HEK293 (cell line): ENCODE data around the gene LRP1.

ENCODE experiments used
- CTCF ChIA-PET: fragments of 350-600 bp; formaldehyde crosslinking; extraction: SDS; loops from one replicate; lab custom pipeline; 2021; ENCODE audit warnings: antibody characterized with exemption; lab: Yijun Ruan, JAX
- POLR2A ChIA-PET: fragments of 300-600 bp; formaldehyde crosslinking; extraction: SDS; loops from one replicate; lab custom pipeline; 2020; ENCODE audit warnings: antibody characterized with exemption, inconsistent platforms; lab: Yijun Ruan, JAX
- H3K27ac ChIP-seq: fragments of 200-500 bp; sonication (Bioruptor generic); 2 replicates; pipeline ENCODE4 v1.5.1; 2014; ENCODE audit warnings: low read depth, low read length, control low read depth, inconsistent platforms; ENCODE audit errors: extremely low read depth
- H3K36me3 ChIP-seq, 2 experiments: fragments of 200-500 bp in 1 of 2; sonication (Bioruptor generic) in 1 of 2; 1 replicate in 1 of 2; 2 replicates in 1 of 2; pipeline ENCODE4 v1.5.1; 2014 to 2017; ENCODE audit warnings: inconsistent platforms in 2 of 2, low read length in 2 of 2; ENCODE audit not compliant: control insufficient read depth in 2 of 2, insufficient read depth in 1 of 2
- H3K4me1 ChIP-seq: fragments of 200-500 bp; sonication (Bioruptor generic); 2 replicates; pipeline ENCODE4 v1.5.1; 2014; ENCODE audit warnings: mild to moderate bottlenecking, low read length, inconsistent platforms; ENCODE audit not compliant: control insufficient read depth, insufficient read depth
- H3K4me3 ChIP-seq: 2 replicates; pipeline ENCODE4 v1.5.1; 2011; ENCODE audit warnings: low read depth, mild to moderate bottlenecking, control low read depth, low read length, moderate library complexity
- H3K9me3 ChIP-seq: fragments of 200-500 bp; sonication (Bioruptor generic); 2 replicates; pipeline ENCODE4 v1.5.1; 2014; ENCODE audit warnings: low read depth, low read length, inconsistent platforms; ENCODE audit not compliant: control insufficient read depth, insufficient read depth
- BCL6B ChIP-seq: fragments of 450-650 bp; formaldehyde crosslinking; IDR thresholded peaks from 2 replicates; pipeline ENCODE4 v1.5.1; 2017; ENCODE audit warnings: missing biosample characterization, missing genetic modification characterization
- GLIS1 ChIP-seq: fragments of 450-650 bp; formaldehyde crosslinking; IDR thresholded peaks from 2 replicates; pipeline ENCODE4 v1.5.1; 2016; ENCODE audit warnings: missing biosample characterization, missing genetic modification characterization
- MZF1 ChIP-seq: fragments of 450-650 bp; formaldehyde crosslinking; IDR thresholded peaks from 2 replicates; pipeline ENCODE4 v1.5.1; 2017; ENCODE audit warnings: missing biosample characterization, missing genetic modification characterization, borderline replicate concordance
- OSR2 ChIP-seq: fragments of 450-650 bp; formaldehyde crosslinking; IDR thresholded peaks from 2 replicates; pipeline ENCODE4 v1.5.1; 2016; ENCODE audit warnings: missing biosample characterization, missing genetic modification characterization
- SETDB1 ChIP-seq: IDR thresholded peaks from one replicate; pipeline ENCODE4 v1.6.1; 2017; ENCODE audit warnings: mild to moderate bottlenecking, low read length, moderate library complexity, mixed read lengths; ENCODE audit not compliant: insufficient read length
- SP7 ChIP-seq: fragments of 450-650 bp; formaldehyde crosslinking; IDR thresholded peaks from 2 replicates; pipeline ENCODE4 v1.5.1; 2016; ENCODE audit warnings: missing biosample characterization, missing genetic modification characterization
- TCF7L2 ChIP-seq: IDR thresholded peaks from 2 replicates; pipeline ENCODE4 v1.6.1; 2011; ENCODE audit warnings: low read depth, mild to moderate bottlenecking, inconsistent platforms, low read length, moderate library complexity, borderline replicate concordance
- ZBTB10 ChIP-seq: fragments of 450-650 bp; formaldehyde crosslinking; IDR thresholded peaks from 2 replicates; pipeline ENCODE4 v1.5.1; 2016; ENCODE audit warnings: missing biosample characterization, missing genetic modification characterization
- ZBTB20 ChIP-seq: fragments of 450-650 bp; formaldehyde crosslinking; IDR thresholded peaks from 2 replicates; pipeline ENCODE4 v1.5.1; 2016; ENCODE audit warnings: missing biosample characterization, missing genetic modification characterization
- ZBTB8A ChIP-seq: fragments of 450-650 bp; formaldehyde crosslinking; IDR thresholded peaks from 2 replicates; pipeline ENCODE4 v1.5.1; 2016; ENCODE audit warnings: missing biosample characterization, missing genetic modification characterization
- ZFHX2 ChIP-seq: fragments of 450-650 bp; formaldehyde crosslinking; conservative IDR thresholded peaks from 2 replicates; pipeline ENCODE4 v1.5.1; 2016; ENCODE audit warnings: missing biosample characterization, missing genetic modification characterization
- ZNF114 ChIP-seq: fragments of 450-650 bp; formaldehyde crosslinking; IDR thresholded peaks from 2 replicates; pipeline ENCODE4 v1.5.0; 2017; ENCODE audit warnings: missing biosample characterization, missing genetic modification characterization
- ZNF133 ChIP-seq: fragments of 450-650 bp; formaldehyde crosslinking; IDR thresholded peaks from 2 replicates; pipeline ENCODE4 v1.5.1; 2016; ENCODE audit warnings: missing biosample characterization, missing genetic modification characterization
- ZNF157 ChIP-seq: fragments of 450-650 bp; formaldehyde crosslinking; IDR thresholded peaks from 2 replicates; pipeline ENCODE4 v1.5.1; 2016; ENCODE audit warnings: missing biosample characterization, missing genetic modification characterization
- ZNF175 ChIP-seq: fragments of 450-650 bp; formaldehyde crosslinking; IDR thresholded peaks from 2 replicates; pipeline ENCODE4 v1.5.1; 2016; ENCODE audit warnings: missing biosample characterization, missing genetic modification characterization
- ZNF2 ChIP-seq: fragments of 450-650 bp; formaldehyde crosslinking; IDR thresholded peaks from 2 replicates; pipeline ENCODE4 v1.5.1; 2016; ENCODE audit warnings: missing biosample characterization, missing genetic modification characterization
- ZNF221 ChIP-seq: fragments of 450-650 bp; formaldehyde crosslinking; IDR thresholded peaks from 2 replicates; pipeline ENCODE4 v1.5.1; 2017; ENCODE audit warnings: missing biosample characterization, missing genetic modification characterization, borderline replicate concordance
- ZNF24 ChIP-seq: fragments of 450-650 bp; formaldehyde crosslinking; IDR thresholded peaks from 2 replicates; pipeline ENCODE4 v1.5.1; 2016; ENCODE audit warnings: missing biosample characterization, missing genetic modification characterization
- ZNF341 ChIP-seq: fragments of 450-650 bp; formaldehyde crosslinking; IDR thresholded peaks from 2 replicates; pipeline ENCODE4; 2016; ENCODE audit warnings: low read depth, missing biosample characterization, missing genetic modification characterization
- ZNF514 ChIP-seq: fragments of 450-650 bp; formaldehyde crosslinking; IDR thresholded peaks from 2 replicates; pipeline ENCODE4 v1.5.1; 2016; ENCODE audit warnings: missing biosample characterization, missing genetic modification characterization
- ZNF571 ChIP-seq: fragments of 450-650 bp; formaldehyde crosslinking; IDR thresholded peaks from 2 replicates; pipeline ENCODE4 v1.5.0; 2017; ENCODE audit warnings: missing biosample characterization, missing genetic modification characterization
- ZNF596 ChIP-seq: fragments of 450-650 bp; IDR thresholded peaks from 2 replicates; pipeline ENCODE4 v1.5.0; 2018; ENCODE audit warnings: missing biosample characterization, mild to moderate bottlenecking, missing genetic modification characterization, moderate library complexity
- ZNF654 ChIP-seq: fragments of 450-650 bp; formaldehyde crosslinking; IDR thresholded peaks from 2 replicates; pipeline ENCODE4 v1.5.1; 2016; ENCODE audit warnings: low read depth, missing biosample characterization, missing genetic modification characterization
- ZNF664 ChIP-seq: fragments of 450-650 bp; formaldehyde crosslinking; IDR thresholded peaks from 2 replicates; pipeline ENCODE4 v1.5.1; 2016; ENCODE audit warnings: missing biosample characterization, missing genetic modification characterization
- ZNF677 ChIP-seq: fragments of 450-650 bp; IDR thresholded peaks from 2 replicates; pipeline ENCODE4 v1.5.0; 2018; ENCODE audit warnings: missing biosample characterization, mild to moderate bottlenecking, missing genetic modification characterization, moderate library complexity
- TF ChIP-seq, protein P1 (sequence below): fragments of 450-650 bp; formaldehyde crosslinking; conservative IDR thresholded peaks from 2 replicates; pipeline ENCODE4 v1.5.1; 2016; ENCODE audit warnings: low read depth, missing biosample characterization, missing genetic modification characterization

Gene LRP1

GRCh38 chr12:57123813-57124212, 4.5 kb upstream of the LRP1 start:
- Histone ChIP-seq H3K4me3 (no peak overlapping the region), H3K4me1 (peaks cover 9% of the 10 kb centered on the region), H3K9me3 (no peaks in the 10 kb centered on the region), H3K36me3 (no peaks in the 10 kb centered on the region), H3K27ac (no peak overlapping the region)
- ChIA-PET CTCF (interaction anchor here (0.6 to 8.9 kb wide), 37 partner anchors 8 to 362 kb away, joined by 3 to 259 read pairs (median 6); partner anchors contain the start of genes STAC3 and STAT6), POLR2A (interaction anchor here (1.0 kb wide), 1 partner anchor 12 kb away, joined by 7 read pairs; no protein-coding TSS in a partner anchor)
- TF ChIP-seq ZNF157 (no peak), ZNF596 (tag by site-specific recombination) (no peak), SETDB1 (peak; percentile 76), ZNF341 (tag by site-specific recombination) (no peak), BCL6B (tag by site-specific recombination) (no peak), ZNF133 (tag by site-specific recombination) (no peak), ZNF571 (tag by site-specific recombination) (no peak), OSR2 (tag by site-specific recombination) (no peak), ZNF175 (tag by site-specific recombination) (no peak), ZNF24 (tag by site-specific recombination) (no peak), GLIS1 (tag by site-specific recombination) (no peak), ZBTB20 (tag by site-specific recombination) (no peak), ZNF114 (tag by site-specific recombination) (peak; percentile 69; the same call in 1 of the 2 replicates), TCF7L2 (no peak), MZF1 (tag by site-specific recombination) (no peak)
- TF ChIP-seq, protein P1, sequence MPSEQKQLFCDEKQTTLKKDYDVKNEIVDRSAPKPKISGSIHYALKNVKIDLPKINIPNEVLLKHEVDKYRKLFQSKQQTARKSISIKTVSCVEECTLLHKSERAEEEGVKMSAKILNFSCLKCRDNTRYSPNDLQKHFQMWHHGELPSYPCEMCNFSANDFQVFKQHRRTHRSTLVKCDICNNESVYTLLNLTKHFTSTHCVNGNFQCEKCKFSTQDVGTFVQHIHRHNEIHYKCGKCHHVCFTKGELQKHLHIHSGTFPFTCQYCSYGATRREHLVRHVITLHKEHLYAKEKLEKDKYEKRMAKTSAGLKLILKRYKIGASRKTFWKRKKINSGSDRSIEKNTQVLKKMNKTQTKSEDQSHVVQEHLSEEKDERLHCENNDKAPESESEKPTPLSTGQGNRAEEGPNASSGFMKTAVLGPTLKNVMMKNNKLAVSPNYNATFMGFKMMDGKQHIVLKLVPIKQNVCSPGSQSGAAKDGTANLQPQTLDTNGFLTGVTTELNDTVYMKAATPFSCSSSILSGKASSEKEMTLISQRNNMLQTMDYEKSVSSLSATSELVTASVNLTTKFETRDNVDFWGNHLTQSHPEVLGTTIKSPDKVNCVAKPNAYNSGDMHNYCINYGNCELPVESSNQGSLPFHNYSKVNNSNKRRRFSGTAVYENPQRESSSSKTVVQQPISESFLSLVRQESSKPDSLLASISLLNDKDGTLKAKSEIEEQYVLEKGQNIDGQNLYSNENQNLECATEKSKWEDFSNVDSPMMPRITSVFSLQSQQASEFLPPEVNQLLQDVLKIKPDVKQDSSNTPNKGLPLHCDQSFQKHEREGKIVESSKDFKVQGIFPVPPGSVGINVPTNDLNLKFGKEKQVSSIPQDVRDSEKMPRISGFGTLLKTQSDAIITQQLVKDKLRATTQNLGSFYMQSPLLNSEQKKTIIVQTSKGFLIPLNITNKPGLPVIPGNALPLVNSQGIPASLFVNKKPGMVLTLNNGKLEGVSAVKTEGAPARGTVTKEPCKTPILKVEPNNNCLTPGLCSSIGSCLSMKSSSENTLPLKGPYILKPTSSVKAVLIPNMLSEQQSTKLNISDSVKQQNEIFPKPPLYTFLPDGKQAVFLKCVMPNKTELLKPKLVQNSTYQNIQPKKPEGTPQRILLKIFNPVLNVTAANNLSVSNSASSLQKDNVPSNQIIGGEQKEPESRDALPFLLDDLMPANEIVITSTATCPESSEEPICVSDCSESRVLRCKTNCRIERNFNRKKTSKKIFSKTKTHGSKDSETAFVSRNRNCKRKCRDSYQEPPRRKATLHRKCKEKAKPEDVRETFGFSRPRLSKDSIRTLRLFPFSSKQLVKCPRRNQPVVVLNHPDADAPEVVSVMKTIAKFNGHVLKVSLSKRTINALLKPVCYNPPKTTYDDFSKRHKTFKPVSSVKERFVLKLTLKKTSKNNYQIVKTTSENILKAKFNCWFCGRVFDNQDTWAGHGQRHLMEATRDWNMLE (tag by site-specific recombination) = no peak

DNA sequence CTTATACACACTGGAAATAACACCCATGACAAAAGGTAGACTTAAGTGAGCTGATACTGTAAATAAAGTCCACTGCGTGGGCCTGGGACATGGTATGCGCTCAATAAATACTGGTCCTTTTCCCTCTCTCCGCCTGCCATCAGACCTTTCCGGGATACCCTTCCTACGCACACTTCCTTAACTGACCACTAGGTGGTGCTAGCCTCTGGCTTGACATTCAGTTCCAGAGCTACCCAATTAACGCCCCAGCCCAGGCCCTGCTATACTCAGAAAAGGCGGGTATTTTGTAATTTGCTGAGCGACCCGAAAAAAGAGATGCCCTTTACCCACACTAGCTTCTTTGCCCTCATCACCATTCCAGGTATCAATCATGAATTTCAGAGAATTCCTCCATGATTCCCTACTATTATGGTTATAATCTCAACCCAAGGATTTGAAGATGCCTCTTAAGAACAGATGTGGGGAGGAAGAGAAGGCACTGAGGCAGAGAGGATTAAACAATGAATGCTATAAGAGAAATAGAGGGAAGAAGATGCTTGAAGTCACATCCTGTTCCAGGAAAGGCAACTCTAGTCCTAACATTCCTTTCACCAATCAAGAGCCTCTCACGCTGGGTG, 3.9 kb upstream of the LRP1 start:
- Histone ChIP-seq H3K27ac (no peak overlapping the region), H3K4me3 (no peak overlapping the region), H3K36me3 (no peaks in the 10 kb centered on the region), H3K9me3 (no peaks in the 10 kb centered on the region), H3K4me1 (peaks cover 10% of the 10 kb centered on the region)
- ChIA-PET POLR2A (interaction anchor here (0.7 to 1.0 kb wide), 2 partner anchors 12 to 51 kb away, joined by 3 to 7 read pairs; no protein-coding TSS in a partner anchor), CTCF (interaction anchor here (0.5 to 8.9 kb wide), 46 partner anchors 9 to 365 kb away, joined by 3 to 259 read pairs (median 5); partner anchors contain the start of genes STAC3 and STAT6)
- peak; percentile 46 for TF ChIP-seq ZFHX2 (tag by site-specific recombination)
- TF ChIP-seq ZNF2 = 0 out of 2 replicates have a peak, but pooled peaks have one; percentile 30
- TF ChIP-seq ZBTB10 (tag by site-specific recombination) = no peak
- no peak for TF ChIP-seq ZNF514 (tag by site-specific recombination)
- TF ChIP-seq ZNF221 (tag by site-specific recombination) = no peak
- TF ChIP-seq SP7 (tag by site-specific recombination) = no peak
- peak; percentile 69 for TF ChIP-seq ZNF654
- peak; percentile 36; the same call in 1 of the 2 replicates for TF ChIP-seq ZBTB8A (tag by site-specific recombination)
- peak; percentile 49 for TF ChIP-seq ZNF664 (tag by site-specific recombination)
- no peak for TF ChIP-seq ZNF677 (tag by site-specific recombination)
